ENCODE results near the gene PTN. TPM values are rescaled to one million over a fixed set of nuclear protein-coding genes. Genes with fewer than 3 reads are reported as not detected.
"Not testable (repeated sequence)": the region's sequence is repeated elsewhere in the genome, so short reads cannot be mapped to it uniquely, and the experiment has no call there.

The PTN gene
- total and polyA plus RNA-seq, 10 of the 15 experiments (the other 5 are each of a cell fraction or from before 2014, with no cell fraction given), result 0.09 to 1.2 (median 0.13) TPM; not detected in 7

DNA sequence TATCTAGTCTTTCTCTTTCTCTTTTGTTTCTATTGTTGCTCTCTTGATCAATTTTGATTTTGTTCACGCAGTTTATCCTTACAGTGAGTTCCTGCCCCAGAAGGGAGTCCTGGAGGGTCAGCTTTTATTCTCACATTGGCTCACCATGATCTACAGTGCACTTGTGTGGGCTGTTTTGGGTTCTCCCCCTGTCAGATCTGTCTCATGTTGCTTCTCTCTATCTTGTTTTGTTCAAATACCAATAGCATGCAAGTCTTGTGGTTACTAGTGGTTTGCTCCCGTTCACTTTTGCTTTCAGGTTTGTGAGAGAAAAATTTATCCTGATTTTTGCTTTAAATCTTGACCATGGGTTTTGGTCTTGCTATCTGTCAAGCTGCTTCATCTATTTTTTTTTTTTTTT lies 74.3 kb downstream of the PTN start:
- DNase-seq (ENCODE audit: low read depth, low spot score) (no peak), ATAC-seq (peak; percentile 52), FAIRE-seq (no peak)
- intact Hi-C loops (cut with micrococcal nuclease; ENCODE audit: unreplicated experiment) (no loop called here), in situ Hi-C loops (cut with MboI) (no loop called here)
- peak; percentile 25; the same call in 1 of the 2 replicates for TF ChIP-seq RUNX3 (IDR thresholded peaks at IDR 0.05; ENCODE audit: low read length)
- no peak for TF ChIP-seq NFXL1 (IDR thresholded peaks at IDR 0.05; ENCODE audit: borderline replicate concordance)
- TF ChIP-seq, protein P1, sequence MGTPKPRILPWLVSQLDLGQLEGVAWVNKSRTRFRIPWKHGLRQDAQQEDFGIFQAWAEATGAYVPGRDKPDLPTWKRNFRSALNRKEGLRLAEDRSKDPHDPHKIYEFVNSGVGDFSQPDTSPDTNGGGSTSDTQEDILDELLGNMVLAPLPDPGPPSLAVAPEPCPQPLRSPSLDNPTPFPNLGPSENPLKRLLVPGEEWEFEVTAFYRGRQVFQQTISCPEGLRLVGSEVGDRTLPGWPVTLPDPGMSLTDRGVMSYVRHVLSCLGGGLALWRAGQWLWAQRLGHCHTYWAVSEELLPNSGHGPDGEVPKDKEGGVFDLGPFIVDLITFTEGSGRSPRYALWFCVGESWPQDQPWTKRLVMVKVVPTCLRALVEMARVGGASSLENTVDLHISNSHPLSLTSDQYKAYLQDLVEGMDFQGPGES (IDR thresholded peaks at IDR 0.05), result no peak
- no peak for TF ChIP-seq CHD2 (IDR thresholded peaks at IDR 0.05; ENCODE audit: borderline replicate concordance, low read depth, low read length)
- TF ChIP-seq RBBP5 (conservative IDR thresholded peaks at IDR 0.05), result no peak
- H3K36me3 ChIP-seq (ENCODE audit: control insufficient read depth in 2 of 2, insufficient read depth in 2 of 2, low read length in 1 of 2), result no peaks in the 10 kb centered on the region
- BruUV-seq (replicated peaks), result no TSS peak
- CTCF ChIA-PET, result no interaction called here
- no peak overlapping the region for H2AFZ ChIP-seq (ENCODE audit: control insufficient read depth, low read depth, low read length)
- H3K9ac ChIP-seq (ENCODE audit: control insufficient read depth, insufficient read depth, low read length), result no peak overlapping the region
- no peaks in the 10 kb centered on the region for H4K20me1 ChIP-seq (ENCODE audit: control insufficient read depth, insufficient read depth)
- H3K27me3 ChIP-seq (replicated peaks in 1 of 2; ENCODE audit: control insufficient read depth in 2 of 2, insufficient read depth in 2 of 2, low read length in 1 of 2), result no peaks in the 10 kb centered on the region
- no peak overlapping the region for H3K27ac ChIP-seq (ENCODE audit: control insufficient read depth, insufficient read depth)
- SMC1A ChIA-PET (ENCODE audit: uncharacterized antibody, unreplicated experiment), result interaction anchor here (0.7 kb wide), 1 partner anchor 34 kb away, joined by 3 read pairs; no protein-coding TSS in a partner anchor
- WGBS (ENCODE audit: insufficient coverage, insufficient replicate concordance, low lambda C conversion rate, missing lambda C conversion rate), result 23% methylated on average over 2 of the region's 2 CpGs
- H3K4me3 ChIP-seq, result no peak overlapping the region
- no peaks in the 10 kb centered on the region for H3K79me2 ChIP-seq (ENCODE audit: control insufficient read depth, insufficient read depth, low read length)
- no peaks in the 10 kb centered on the region for H3K4me1 ChIP-seq (ENCODE audit: control insufficient read depth, insufficient read depth, low read length)
- H3K9me3 ChIP-seq (replicated peaks; ENCODE audit: control insufficient read depth, insufficient read depth, low read length), result no peaks in the 10 kb centered on the region
- POLR2A ChIA-PET, result no interaction called here
- no peak overlapping the region for H3K4me2 ChIP-seq (ENCODE audit: control insufficient read depth, insufficient read depth)
- RAD21 ChIA-PET (ENCODE audit: unreplicated experiment), result no interaction called here

DNA sequence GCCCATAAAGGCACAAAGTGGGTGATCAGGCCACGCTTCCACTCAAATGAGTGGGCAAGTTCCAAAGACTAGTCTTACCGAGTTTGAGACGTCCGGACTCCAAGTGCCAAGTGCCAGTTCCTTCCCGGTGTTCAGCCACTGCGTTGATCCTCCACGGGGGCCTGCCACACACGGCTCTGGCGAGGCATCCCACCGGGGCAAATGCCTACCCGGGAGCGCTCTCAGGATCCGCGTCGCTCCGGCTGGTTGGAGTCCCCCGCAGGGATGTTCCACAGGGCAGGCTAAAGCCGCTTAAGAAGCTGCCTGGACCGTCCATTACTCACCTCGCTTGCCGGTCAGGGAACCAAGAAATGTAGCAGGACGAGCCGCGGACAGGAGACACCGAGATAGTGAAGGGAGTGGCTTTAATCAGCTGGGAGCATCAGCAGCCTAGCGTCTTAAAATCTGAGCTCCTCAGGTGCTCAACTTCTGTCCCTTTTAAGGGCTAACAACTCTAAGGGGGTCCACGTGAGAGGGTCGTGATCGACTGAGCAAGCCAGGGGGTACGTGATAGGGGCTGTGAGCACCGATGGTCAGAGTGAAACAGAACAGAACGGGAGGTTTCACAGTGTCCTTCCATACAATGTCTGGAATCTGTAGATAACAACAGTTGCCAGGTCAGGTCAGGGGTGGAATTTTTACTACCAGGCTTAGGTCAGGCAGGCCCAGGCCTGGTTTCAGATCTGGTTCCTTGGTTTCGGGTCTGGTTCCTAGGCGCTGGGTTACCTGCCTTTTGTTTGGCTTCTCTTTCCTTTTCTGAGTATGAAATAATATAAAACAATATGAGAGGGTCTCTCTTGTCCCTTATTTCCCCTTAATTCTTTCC lies 75.3 kb downstream of the PTN start:
- H3K27me3 ChIP-seq (replicated peaks in 1 of 2; ENCODE audit: control insufficient read depth in 2 of 2, insufficient read depth in 2 of 2, low read length in 1 of 2); H3K79me2 ChIP-seq (ENCODE audit: control insufficient read depth, insufficient read depth, low read length); H3K4me2 ChIP-seq (ENCODE audit: control insufficient read depth, insufficient read depth); intact Hi-C loops (cut with micrococcal nuclease; ENCODE audit: unreplicated experiment); RAD21 ChIA-PET (ENCODE audit: unreplicated experiment); H3K4me1 ChIP-seq (ENCODE audit: control insufficient read depth, insufficient read depth, low read length); H4K20me1 ChIP-seq (ENCODE audit: control insufficient read depth, insufficient read depth); POLR2A ChIA-PET; SMC1A ChIA-PET (ENCODE audit: uncharacterized antibody, unreplicated experiment); CTCF ChIA-PET; H2AFZ ChIP-seq (ENCODE audit: control insufficient read depth, low read depth, low read length); H3K9me3 ChIP-seq (replicated peaks; ENCODE audit: control insufficient read depth, insufficient read depth, low read length); H3K9ac ChIP-seq (ENCODE audit: control insufficient read depth, insufficient read depth, low read length); BruUV-seq (replicated peaks); H3K36me3 ChIP-seq (ENCODE audit: control insufficient read depth in 2 of 2, insufficient read depth in 2 of 2, low read length in 1 of 2); FAIRE-seq; DNase-seq (ENCODE audit: low read depth, low spot score); ATAC-seq; H3K4me3 ChIP-seq; in situ Hi-C loops (cut with MboI); H3K27ac ChIP-seq (ENCODE audit: control insufficient read depth, insufficient read depth): not testable (repeated sequence)
- WGBS (ENCODE audit: insufficient coverage, insufficient replicate concordance, low lambda C conversion rate, missing lambda C conversion rate), result 64% methylated on average over 34 of the region's 34 CpGs
